DOHH2 (cell line): ENCODE data around the gene AHNAK.

ENCODE experiments used
- H3F3A ChIP-seq: fragments of 200-600 bp; sonication (generic), shearing (Covaris generic); 2 replicates; pipeline ENCODE4 v1.6.0; 2016; ENCODE audit warnings: antibody characterized with exemption, mild to moderate bottlenecking; ENCODE audit not compliant: control insufficient read depth, insufficient read depth
- H3K27ac ChIP-seq: fragments of 200-600 bp; sonication (generic); 2 replicates; pipeline ENCODE4 v1.5.1; 2014; ENCODE audit warnings: low read depth, mild to moderate bottlenecking, low read length, moderate library complexity
- H3K27me3 ChIP-seq: fragments of 200-600 bp; sonication (generic); 2 replicates; pipeline ENCODE4 v1.6.1; 2014; ENCODE audit warnings: mild to moderate bottlenecking, low read length, mixed read lengths; ENCODE audit not compliant: control insufficient read depth
- H3K36me3 ChIP-seq: fragments of 200-600 bp; sonication (generic); 2 replicates; pipeline ENCODE4 v1.6.1; 2014; ENCODE audit warnings: mild to moderate bottlenecking, low read length, moderate library complexity, mixed read lengths; ENCODE audit not compliant: control insufficient read depth
- H3K4me1 ChIP-seq: fragments of 200-600 bp; sonication (generic); 2 replicates; pipeline ENCODE4 v1.6.1; 2014; ENCODE audit warnings: mild to moderate bottlenecking, low read length, mixed read lengths; ENCODE audit not compliant: control insufficient read depth
- H3K4me2 ChIP-seq: fragments of 200-600 bp; sonication (generic); 2 replicates; pipeline ENCODE4 v1.6.0; 2014; ENCODE audit warnings: mild to moderate bottlenecking, low read length, moderate library complexity
- H3K4me3 ChIP-seq: fragments of 200-600 bp; sonication (generic); 2 replicates; pipeline ENCODE4 v1.5.1; 2014; ENCODE audit warnings: mild to moderate bottlenecking, low read length, mixed read lengths
- H3K79me2 ChIP-seq: fragments of 200-600 bp; sonication (generic); 2 replicates; pipeline ENCODE4 v1.6.1; 2014; ENCODE audit warnings: mild to moderate bottlenecking, low read length, mixed read lengths; ENCODE audit not compliant: control insufficient read depth
- H3K9me2 ChIP-seq: fragments of 200-600 bp; sonication (generic); replicated peaks from 2 replicates; pipeline ENCODE4 v1.6.1; 2014; ENCODE audit warnings: mild to moderate bottlenecking, low read length, mixed read lengths; ENCODE audit not compliant: control insufficient read depth
- H3K9me3 ChIP-seq: fragments of 200-600 bp; sonication (generic); 2 replicates; pipeline ENCODE4 v1.6.1; 2014; ENCODE audit warnings: antibody characterized with exemption, low read length, mixed read lengths; ENCODE audit not compliant: control insufficient read depth, insufficient read depth
- H4K20me1 ChIP-seq: fragments of 200-600 bp; sonication (generic); 2 replicates; pipeline ENCODE4 v1.6.0; 2014; ENCODE audit warnings: low read depth, mild to moderate bottlenecking, antibody characterized with exemption, low read length, moderate library complexity; ENCODE audit not compliant: control insufficient read depth, insufficient read depth
- CTCF ChIP-seq: fragments of 200-600 bp; sonication (generic); IDR thresholded peaks from one replicate; pipeline ENCODE4 v1.5.1; 2014; ENCODE audit warnings: antibody characterized with exemption, mild to moderate bottlenecking, low read depth, low read length; ENCODE audit not compliant: poor library complexity, severe bottlenecking
- EZH2phosphoT487 ChIP-seq: fragments of 200-600 bp; sonication (generic); IDR thresholded peaks from 2 replicates; pipeline ENCODE4 v1.6.1; 2017; ENCODE audit warnings: borderline replicate concordance, mild to moderate bottlenecking, antibody characterized with exemption, low read length, moderate library complexity, mixed read lengths

AHNAK gene

GRCh38 chr11:62399878-62400266 is 146.7 kb downstream of the AHNAK start:
- Histone ChIP-seq H3K36me3 (no peaks in the 10 kb centered on the region), H3K4me3 (no peak overlapping the region), H3K4me2 (no peak overlapping the region), H4K20me1 (0 out of 2 replicates have a peak, but pooled peaks cover 3% of the 10 kb centered on the region), H3K9me2 (no peaks in the 10 kb centered on the region), H3K27ac (no peak overlapping the region), H3K27me3 (peaks cover 3% of the 10 kb centered on the region; the same call in 1 of the 2 replicates), H3K9me3 (no peaks in the 10 kb centered on the region), H3K4me1 (no peaks in the 10 kb centered on the region), H3K79me2 (no peaks in the 10 kb centered on the region), H3F3A (no peaks in the 10 kb centered on the region)
- TF ChIP-seq CTCF (no peak), EZH2phosphoT487 (no peak)

DNA sequence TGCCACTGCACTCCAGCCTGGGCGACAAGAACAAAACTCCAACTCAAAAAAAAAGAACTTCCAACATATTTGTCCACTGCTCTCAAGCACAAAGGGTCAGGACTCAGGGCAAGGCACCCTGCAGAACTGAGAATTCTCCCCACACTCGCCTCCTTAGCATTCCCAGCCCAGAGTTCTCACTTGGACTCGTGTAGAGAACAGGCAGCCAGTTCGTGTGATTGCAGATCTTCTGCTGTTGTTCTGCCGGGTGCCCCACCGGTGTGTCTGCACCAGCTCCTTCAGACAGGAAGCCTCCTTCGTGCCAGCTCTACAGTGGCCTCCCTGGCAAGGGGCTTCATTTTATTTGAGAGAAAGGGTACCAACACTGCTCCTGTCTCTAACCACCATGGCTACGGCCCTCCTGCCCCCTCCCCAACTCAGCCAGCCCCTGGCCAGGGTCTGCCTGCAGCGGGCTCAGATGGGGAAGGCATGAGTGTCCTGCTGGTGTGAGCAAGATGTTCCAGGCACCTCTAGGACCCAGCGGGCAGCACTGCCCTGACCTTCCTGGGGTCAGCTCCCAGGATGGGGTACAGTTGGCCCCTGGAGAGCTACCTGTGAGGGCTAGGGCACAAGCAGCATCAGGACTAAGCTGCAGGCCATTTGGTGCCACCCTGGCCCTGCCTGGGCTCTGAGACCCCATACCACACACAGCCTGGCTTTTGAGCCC is 147.3 kb downstream of the AHNAK start:
- Histone ChIP-seq H4K20me1 (0 out of 2 replicates have a peak, but pooled peaks cover 3% of the 10 kb centered on the region), H3K4me2 (no peak overlapping the region), H3F3A (no peaks in the 10 kb centered on the region), H3K36me3 (no peaks in the 10 kb centered on the region), H3K4me3 (no peak overlapping the region), H3K79me2 (no peaks in the 10 kb centered on the region), H3K27ac (no peak overlapping the region), H3K9me2 (no peaks in the 10 kb centered on the region), H3K4me1 (no peaks in the 10 kb centered on the region), H3K27me3 (peaks cover 3% of the 10 kb centered on the region; the same call in 1 of the 2 replicates), H3K9me3 (no peaks in the 10 kb centered on the region)
- TF ChIP-seq EZH2phosphoT487 (no peak), CTCF (no peak)

GRCh38 chr11:62398011-62398994 is 148.3 kb downstream of the AHNAK start:
- Histone ChIP-seq H3K4me2 (no peak overlapping the region), H3K36me3 (no peaks in the 10 kb centered on the region), H3K27ac (no peak overlapping the region), H3K79me2 (no peaks in the 10 kb centered on the region), H3F3A (no peaks in the 10 kb centered on the region), H3K4me1 (no peaks in the 10 kb centered on the region), H3K4me3 (no peak overlapping the region), H3K9me3 (no peaks in the 10 kb centered on the region), H3K27me3 (peaks cover 3% of the 10 kb centered on the region; the same call in 1 of the 2 replicates), H4K20me1 (0 out of 2 replicates have a peak, but pooled peaks cover 3% of the 10 kb centered on the region), H3K9me2 (no peaks in the 10 kb centered on the region)
- TF ChIP-seq EZH2phosphoT487 (no peak), CTCF (no peak)
